CD14-positive monocyte (primary cell): ENCODE measurements around the gene POC1B. TPM values are rescaled to one million over a fixed set of nuclear protein-coding genes. Genes with fewer than 3 reads are reported as not detected.

Source experiments
- DNase-seq, 3 donors: peaks; one replicate each; pipeline ENCODE4 v3.0.0-alpha.2; 2011 to 2022
- H2AFZ ChIP-seq: 2 replicates; pipeline ENCODE4 v1.6.0; 2012; ENCODE audit warnings: mild to moderate bottlenecking, low read depth, low read length, inconsistent platforms; ENCODE audit not compliant: insufficient read depth, poor library complexity, severe bottlenecking
- H3K27ac ChIP-seq, 2 donors: 1 replicate in 1 of 2; 2 replicates in 1 of 2; pipeline ENCODE4 v1.5.1; 2012 to 2013; ENCODE audit warnings: low read length in 2 of 2, control low read depth in 1 of 2, inconsistent platforms in 1 of 2, low read depth in 1 of 2, mild to moderate bottlenecking in 1 of 2
- H3K27me3 ChIP-seq, 2 donors: one replicate each; pipeline versions ENCODE4 v1.6.0 to v1.6.1; 2011 to 2013; ENCODE audit warnings: low read length in 2 of 2; ENCODE audit not compliant: control insufficient read depth in 2 of 2, insufficient read depth in 2 of 2
- H3K36me3 ChIP-seq, 2 donors: replicated peaks in 1 of 2; 1 replicate in 1 of 2; 2 replicates in 1 of 2; pipeline versions ENCODE4 v1.5.1 to v1.6.1; 2012 to 2013; ENCODE audit warnings: low read length in 2 of 2, control low read depth in 1 of 2, inconsistent platforms in 1 of 2, mild to moderate bottlenecking in 1 of 2; ENCODE audit not compliant: insufficient read depth in 2 of 2, control insufficient read depth in 1 of 2
- H3K4me1 ChIP-seq, 2 donors: 1 replicate in 1 of 2; 2 replicates in 1 of 2; pipeline versions ENCODE4 v1.5.1 to v1.6.1; 2012 to 2013; ENCODE audit warnings: low read length in 2 of 2, control low read depth in 1 of 2, inconsistent platforms in 1 of 2, mild to moderate bottlenecking in 1 of 2, moderate library complexity in 1 of 2; ENCODE audit not compliant: insufficient read depth in 2 of 2, control insufficient read depth in 1 of 2
- H3K4me2 ChIP-seq: replicated peaks from 2 replicates; pipeline ENCODE3; 2012; ENCODE audit warnings: low read length, moderate library complexity, mild to moderate bottlenecking; ENCODE audit not compliant: poor library complexity, severe bottlenecking; ENCODE audit errors: extremely low read depth
- H3K4me3 ChIP-seq, 3 experiments: fragments of 200-600 bp in 1 of 3; sonication (generic) in 1 of 3; replicated peaks in 1 of 3; 1 replicate in 2 of 3; 2 replicates in 1 of 3; pipeline ENCODE4 v1.5.1; 2011 to 2013; ENCODE audit warnings: low read length in 3 of 3, mild to moderate bottlenecking in 3 of 3, control low read depth in 2 of 3, low read depth in 2 of 3, inconsistent platforms in 1 of 3, moderate library complexity in 1 of 3
- H3K79me2 ChIP-seq: 2 replicates; pipeline ENCODE4 v1.6.0; 2012; ENCODE audit warnings: mild to moderate bottlenecking, control low read depth, inconsistent platforms, low read length, moderate library complexity; ENCODE audit not compliant: insufficient read depth
- H3K9ac ChIP-seq: 2 replicates; pipeline ENCODE4 v1.6.0; 2017; ENCODE audit warnings: low read length, mild to moderate bottlenecking; ENCODE audit not compliant: insufficient read depth, poor library complexity, severe bottlenecking
- H3K9me3 ChIP-seq, 2 donors: replicated peaks in 1 of 2; 1 replicate in 1 of 2; 2 replicates in 1 of 2; pipeline versions ENCODE4 v1.5.1 to v1.6.1; 2012 to 2013; ENCODE audit warnings: low read length in 2 of 2, control low read depth in 1 of 2; ENCODE audit not compliant: control insufficient read depth in 1 of 2, insufficient read depth in 1 of 2
- H4K20me1 ChIP-seq: 2 replicates; pipeline ENCODE4 v1.6.0; 2012; ENCODE audit warnings: mild to moderate bottlenecking, low read length, control low read depth, moderate library complexity; ENCODE audit not compliant: insufficient read depth
- H3K27ac Mint-ChIP-seq, 7 donors: one replicate each; pipeline ENCODE4 v1.8.0; 2020; ENCODE audit warnings: mild to moderate bottlenecking in 7 of 7, mixed read lengths in 7 of 7, moderate library complexity in 6 of 7, inconsistent platforms in 2 of 7
- H3K27me3 Mint-ChIP-seq, 3 donors: one replicate each; pipeline ENCODE4 v1.8.0; 2021 to 2022; ENCODE audit warnings: low read depth in 3 of 3, mild to moderate bottlenecking in 3 of 3, mixed read lengths in 3 of 3, moderate library complexity in 3 of 3, inconsistent platforms in 1 of 3
- H3K36me3 Mint-ChIP-seq, 2 donors: one replicate each; pipeline ENCODE4 v1.8.0; 2020; ENCODE audit warnings: mixed read lengths in 2 of 2, inconsistent platforms in 1 of 2, mild to moderate bottlenecking in 1 of 2
- H3K4me1 Mint-ChIP-seq: one replicate; pipeline ENCODE4 v1.8.0; 2020; ENCODE audit warnings: mild to moderate bottlenecking, mixed read lengths
- H3K4me3 Mint-ChIP-seq, 2 donors: one replicate each; pipeline ENCODE4 v1.8.0; 2020; ENCODE audit warnings: mild to moderate bottlenecking in 2 of 2, mixed read lengths in 2 of 2, moderate library complexity in 1 of 2
- H3K9me3 Mint-ChIP-seq, 7 donors: one replicate each; pipeline ENCODE4 v1.8.0; 2020 to 2022; ENCODE audit warnings: mixed read lengths in 7 of 7, mild to moderate bottlenecking in 6 of 7, moderate library complexity in 6 of 7, inconsistent platforms in 2 of 7
- CTCF ChIP-seq: fragments of 200-600 bp; IDR thresholded peaks from one replicate; pipeline ENCODE4 v1.8.0; 2022; ENCODE audit warnings: antibody characterized with exemption, mild to moderate bottlenecking
- WGBS: methylation state at CpG from one replicate; pipeline ENCODE4 v1.1.5; 2013; ENCODE audit warnings: missing lambda C conversion rate; ENCODE audit not compliant: insufficient coverage; 5-methylcytosine and 5-hydroxymethylcytosine counted together
- intact Hi-C, 2 donors: fragments of 100-400 bp; cut with micrococcal nuclease; formaldehyde crosslinking; loops; one replicate each; pipeline versions ENCODE4 v1.15.0 to v1.15.1; 2023
- polyA plus RNA-seq, 3 donors: library from polyadenylated mRNA; depleted of rRNA in 1 of 3; unstranded in 2 of 3; stranded (reverse) in 1 of 3; fragments of 300-500 nt in 2 of 3; fragments of >200 nt in 1 of 3; fragmentation: Illumina TruSeq in 2 of 3; gene quantifications; 1 replicate in 2 of 3; 2 replicates in 1 of 3; pipeline ENCODE4 v1.2.3, GENCODE V29; 2012 to 2021

Gene POC1B
- polyA plus RNA-seq, 3 donors, result 8.4 to 32.0 (median 29.7) TPM

GRCh38 chr12:89506050-89506449 is 19.8 kb downstream of the POC1B start:
- DNase-seq, result no peak
- H3K9ac ChIP-seq, result no peak overlapping the region
- WGBS, result 0% methylated on average over 1 of the region's 1 CpG

GRCh38 chr12:89504560-89505346 is 21.1 kb downstream of the POC1B start:
- H3K27ac Mint-ChIP-seq, result no peak overlapping the region
- Histone ChIP-seq H3K4me1 (no peaks in the 10 kb centered on the region), H3K9ac (no peak overlapping the region), H3K36me3 (peaks cover under 1 to 3% of the 10 kb centered on the region in 2 donors), H3K27me3 (no peaks in the 10 kb centered on the region), H3K27ac (no peak overlapping the region), H3K4me2 (no peak overlapping the region), H3K4me3 (no peak overlapping the region), H3K9me3 (no peaks in the 10 kb centered on the region), H2AFZ (no peak overlapping the region), H3K79me2 (no peaks in the 10 kb centered on the region), H4K20me1 (no peaks in the 10 kb centered on the region)
- no peak for TF ChIP-seq CTCF
- peaks cover 0 to 9% (median 0%) of the 10 kb centered on the region in 7 donors for H3K9me3 Mint-ChIP-seq
- 93% methylated on average over 2 of the region's 6 CpGs for WGBS
- peaks cover 5 to 8% of the 10 kb centered on the region in 2 donors for H3K36me3 Mint-ChIP-seq
- no peak for DNase-seq
- H3K4me3 Mint-ChIP-seq, result no peak overlapping the region
- intact Hi-C loops, result no loop called here
- H3K27me3 Mint-ChIP-seq, result no peaks in the 10 kb centered on the region
- H3K4me1 Mint-ChIP-seq, result no peaks in the 10 kb centered on the region

More at GRCh38 chr12:89506050-89506449, 19.8 kb downstream of the POC1B start:
- Histone ChIP-seq H4K20me1 (no peaks in the 10 kb centered on the region), H3K27me3 (no peaks in the 10 kb centered on the region), H3K9me3 (no peaks in the 10 kb centered on the region), H3K79me2 (no peaks in the 10 kb centered on the region), H3K4me2 (no peak overlapping the region), H3K4me1 (no peaks in the 10 kb centered on the region), H2AFZ (no peak overlapping the region), H3K36me3 (no peaks in the 10 kb centered on the region), H3K4me3 (no peak overlapping the region), H3K27ac (no peak overlapping the region)
- Mint-ChIP-seq H3K36me3 (peaks cover 1 to 8% of the 10 kb centered on the region in 2 donors), H3K27me3 (peaks cover 0 to 1% (median 0%) of the 10 kb centered on the region in 3 donors), H3K27ac (peak overlapping the region in 1 of 7 donors; percentile 31), H3K4me3 (no peak overlapping the region), H3K4me1 (no peaks in the 10 kb centered on the region), H3K9me3 (peaks cover 0 to 9% (median 0%) of the 10 kb centered on the region in 7 donors)
- no peak for TF ChIP-seq CTCF
- intact Hi-C loops, result no loop called here
